H1 (cell line): ENCODE data around the gene RMND5A. TPM values are rescaled to one million over a fixed set of nuclear protein-coding genes. Genes with fewer than 3 reads are reported as not detected.

ENCODE experiments used
- CTCF ChIA-PET: fragments of 300-600 bp; sonication (Branson Sonifier 250); formaldehyde crosslinking; loops from one replicate; lab custom pipeline; 2021; ENCODE audit not compliant: partially characterized antibody; lab: Charles Lee
- POLR2A ChIA-PET: fragments of 300-600 bp; sonication (Branson Sonifier 250); formaldehyde crosslinking; loops from one replicate; lab custom pipeline; 2021; ENCODE audit warnings: inconsistent platforms; ENCODE audit not compliant: partially characterized antibody; lab: Charles Lee
- DNase-seq, 2 experiments: peaks; one replicate each; pipeline versions ENCODE4 v3.0.0 to v3.0.0-alpha.2; 2010 to 2022; ENCODE audit warnings: low spot score in 2 of 2, low read depth in 1 of 2, mixed read lengths in 1 of 2
- FAIRE-seq: peaks from 2 replicates; lab custom pipeline; 2011; peaks lifted over from hg19 to GRCh38; lab: Jason Lieb, UNC
- H2AFZ ChIP-seq: 2 replicates; pipeline ENCODE4 v1.8.1; 2012; ENCODE audit warnings: low read length, inconsistent platforms
- H2AK5ac ChIP-seq: 2 replicates; pipeline ENCODE4 v1.6.1; 2013; ENCODE audit warnings: low read depth, low read length
- H2BK120ac ChIP-seq: replicated peaks from 2 replicates; pipeline ENCODE3; 2013; ENCODE audit warnings: low read depth, low read length, inconsistent platforms
- H2BK12ac ChIP-seq: 2 replicates; pipeline ENCODE4 v1.6.1; 2013; ENCODE audit warnings: low read depth, low read length
- H2BK15ac ChIP-seq: 2 replicates; pipeline ENCODE4 v1.6.1; 2013; ENCODE audit warnings: low read length
- H2BK20ac ChIP-seq: 2 replicates; pipeline ENCODE4 v1.6.1; 2013; ENCODE audit warnings: low read length
- H2BK5ac ChIP-seq: 2 replicates; pipeline ENCODE4 v1.6.1; 2013; ENCODE audit warnings: low read depth, low read length
- H3K14ac ChIP-seq: 2 replicates; pipeline ENCODE4 v1.6.1; 2013; ENCODE audit warnings: inconsistent platforms; ENCODE audit not compliant: insufficient read length
- H3K18ac ChIP-seq: 2 replicates; pipeline ENCODE4 v1.6.1; 2013; ENCODE audit warnings: low read length; ENCODE audit errors: extremely low read depth
- H3K23ac ChIP-seq: 2 replicates; pipeline ENCODE4 v1.6.1; 2013; ENCODE audit warnings: inconsistent platforms; ENCODE audit not compliant: insufficient read length
- H3K23me2 ChIP-seq: 2 replicates; pipeline ENCODE4 v1.6.1; 2013; ENCODE audit warnings: low read depth, low read length
- H3K27ac ChIP-seq: 2 replicates; pipeline ENCODE4 v1.6.1; 2011; ENCODE audit warnings: low read depth, low read length, inconsistent platforms
- H3K27me3 ChIP-seq, 4 experiments: replicated peaks in 1 of 4; 1 replicate in 1 of 4; 2 replicates in 3 of 4; pipeline versions ENCODE4 v1.6.1 to v1.8.1; 2011 to 2013; ENCODE audit warnings: low read length in 3 of 4, mild to moderate bottlenecking in 3 of 4, inconsistent platforms in 2 of 4, mixed read lengths in 2 of 4, moderate library complexity in 1 of 4; ENCODE audit not compliant: control insufficient read depth in 3 of 4, insufficient read depth in 3 of 4; ENCODE audit errors: extremely low read depth in 1 of 4
- H3K36me3 ChIP-seq, 4 experiments: 2 replicates each; pipeline versions ENCODE4 v1.6.1 to v1.8.1; 2011 to 2013; ENCODE audit warnings: mild to moderate bottlenecking in 4 of 4, low read length in 3 of 4, moderate library complexity in 2 of 4, control low read depth in 1 of 4, inconsistent platforms in 1 of 4; ENCODE audit not compliant: insufficient read depth in 4 of 4, control insufficient read depth in 2 of 4
- H3K4ac ChIP-seq: replicated peaks from 2 replicates; pipeline ENCODE3; 2013; ENCODE audit warnings: low read length, low read depth, mixed read lengths, inconsistent platforms; ENCODE audit not compliant: insufficient read length
- H3K4me1 ChIP-seq, 4 experiments: replicated peaks in 1 of 4; 1 replicate in 1 of 4; 2 replicates in 3 of 4; pipeline versions ENCODE4 v1.6.1 to v1.8.1; 2011 to 2013; ENCODE audit warnings: low read length in 3 of 4, inconsistent platforms in 2 of 4, mixed read lengths in 1 of 4; ENCODE audit not compliant: insufficient read depth in 4 of 4, control insufficient read depth in 3 of 4
- H3K4me2 ChIP-seq, 2 experiments: 2 replicates each; pipeline versions ENCODE4 v1.6.1 to v1.8.1; 2011 to 2013; ENCODE audit warnings: low read depth in 2 of 2, low read length in 2 of 2, control low read depth in 1 of 2, inconsistent platforms in 1 of 2, mild to moderate bottlenecking in 1 of 2; ENCODE audit not compliant: insufficient read depth in 1 of 2
- H3K4me3 ChIP-seq, 4 experiments: fragments of 200-600, 300-600 bp in 1 of 4; sonication (generic), shearing (Covaris generic), sonication (Bioruptor Twin) in 1 of 4; 2 replicates each; pipeline versions ENCODE4 v1.5.1 to v1.8.1; 2011 to 2016; ENCODE audit warnings: low read length in 4 of 4, low read depth in 3 of 4, control low read depth in 2 of 4, inconsistent platforms in 2 of 4, mild to moderate bottlenecking in 2 of 4, mixed read lengths in 1 of 4, moderate library complexity in 1 of 4; ENCODE audit not compliant: insufficient read depth in 2 of 4; ENCODE audit errors: extremely low read depth in 1 of 4
- H3K56ac ChIP-seq: replicated peaks from 2 replicates; pipeline ENCODE3; 2013; ENCODE audit warnings: low read depth, mild to moderate bottlenecking, mixed read lengths, low read length, inconsistent platforms; ENCODE audit not compliant: insufficient read length
- H3K79me1 ChIP-seq: 2 replicates; pipeline ENCODE4 v1.6.1; 2013; ENCODE audit warnings: low read depth, low read length, control low read depth
- H3K79me2 ChIP-seq, 2 experiments: 2 replicates each; pipeline versions ENCODE4 v1.6.1 to v1.8.1; 2012 to 2013; ENCODE audit warnings: low read length in 2 of 2, mild to moderate bottlenecking in 2 of 2, inconsistent platforms in 1 of 2; ENCODE audit not compliant: insufficient read depth in 2 of 2, control insufficient read depth in 1 of 2
- H3K9ac ChIP-seq, 4 experiments: replicated peaks in 1 of 4; 1 replicate in 1 of 4; 2 replicates in 3 of 4; pipeline versions ENCODE4 v1.6.1 to v1.8.1; 2011 to 2013; ENCODE audit warnings: low read depth in 3 of 4, low read length in 3 of 4, control low read depth in 2 of 4, mild to moderate bottlenecking in 2 of 4, moderate library complexity in 2 of 4, inconsistent platforms in 1 of 4; ENCODE audit errors: extremely low read depth in 1 of 4
- H3K9me3 ChIP-seq, 2 experiments: 2 replicates each; pipeline versions ENCODE4 v1.6.1 to v1.8.1; 2012 to 2013; ENCODE audit warnings: mild to moderate bottlenecking in 2 of 2, moderate library complexity in 2 of 2, control low read depth in 1 of 2, inconsistent platforms in 1 of 2, low read depth in 1 of 2, low read length in 1 of 2, mixed read lengths in 1 of 2; ENCODE audit not compliant: insufficient read depth in 2 of 2
- H4K20me1 ChIP-seq, 2 experiments: replicated peaks in 1 of 2; 2 replicates each; pipeline versions ENCODE3 to v1.8.1; 2011 to 2013; ENCODE audit warnings: inconsistent platforms in 2 of 2, low read length in 2 of 2, mild to moderate bottlenecking in 1 of 2; ENCODE audit not compliant: insufficient read depth in 2 of 2, control insufficient read depth in 1 of 2
- H4K5ac ChIP-seq: 2 replicates; pipeline ENCODE4 v1.6.1; 2013; ENCODE audit warnings: low read length, low read depth, mixed read lengths, inconsistent platforms; ENCODE audit not compliant: insufficient read length
- H4K8ac ChIP-seq: 2 replicates; pipeline ENCODE4 v1.8.0; 2013; ENCODE audit warnings: mild to moderate bottlenecking, moderate library complexity, low read length, inconsistent platforms; ENCODE audit not compliant: insufficient read depth; ENCODE audit errors: extremely low read depth
- H4K91ac ChIP-seq: replicated peaks from 2 replicates; pipeline ENCODE3; 2013; ENCODE audit warnings: low read length, mixed read lengths, inconsistent platforms; ENCODE audit not compliant: insufficient read length
- CBX5 ChIP-seq: fragments of 300-800, 300-1000 bp; sonication (generic); IDR thresholded peaks from 2 replicates; pipeline ENCODE4 v1.7.1; 2016; ENCODE audit warnings: antibody characterized with exemption, low read length, low read depth
- EGR1 ChIP-seq: IDR thresholded peaks from 2 replicates; pipeline ENCODE4 v1.6.1; 2011; ENCODE audit warnings: low read depth, low read length, borderline replicate concordance
- EP300 ChIP-seq, 2 experiments: IDR thresholded peaks; 1 replicate in 1 of 2; 2 replicates in 1 of 2; pipeline ENCODE4 v1.6.1; 2011 to 2012; ENCODE audit warnings: low read depth in 2 of 2, low read length in 2 of 2, mild to moderate bottlenecking in 2 of 2, borderline replicate concordance in 1 of 2, inconsistent platforms in 1 of 2, moderate library complexity in 1 of 2
- PHF8 ChIP-seq: fragments of 200-600 bp; sonication (generic); conservative IDR thresholded peaks from 2 replicates; pipeline ENCODE4 v1.7.1; 2012; ENCODE audit warnings: low read depth, mild to moderate bottlenecking, inconsistent platforms, low read length, moderate library complexity
- SUZ12 ChIP-seq: fragments of 200-600 bp; sonication (generic); IDR thresholded peaks from 2 replicates; pipeline ENCODE4 v1.6.1; 2012; ENCODE audit warnings: mild to moderate bottlenecking, inconsistent platforms, low read length, moderate library complexity, mixed read lengths
- TBP ChIP-seq: IDR thresholded peaks from 2 replicates; pipeline ENCODE4 v1.6.1; 2011; ENCODE audit warnings: low read depth, low read length, improper control_type of control experiment
- whole genome bisulfite sequencing, 2 experiments: shearing (Covaris generic) in 1 of 2; methylation state at CpG; one replicate each; pipeline versions ENCODE4 v1.1.6 to v1.1.7; 2013 to 2015; ENCODE audit warnings: low lambda C conversion rate in 2 of 2, mixed read lengths in 2 of 2, inconsistent platforms in 1 of 2, low coverage in 1 of 2, missing lambda C conversion rate in 1 of 2; ENCODE audit not compliant: insufficient replicate concordance in 2 of 2, insufficient coverage in 1 of 2, insufficient read length in 1 of 2; ENCODE audit errors: extremely low coverage in 1 of 2, missing lambda C conversion rate in 1 of 2; 5-methylcytosine and 5-hydroxymethylcytosine counted together
- polyA plus RNA-seq, 7 experiments: library from polyadenylated mRNA; depleted of rRNA in 3 of 7; stranded (reverse) in 5 of 7; unstranded in 2 of 7; fragments of >200 nt in 5 of 7; fragments of 200-250 nt in 2 of 7; gene quantifications; 1 replicate in 5 of 7; 2 replicates in 1 of 7; 4 replicates in 1 of 7; pipeline versions ENCODE4 v1.2.1 to v1.2.3, GENCODE V29; 2011 to 2013; ENCODE audit warnings: missing spikeins in 2 of 7, mixed read lengths in 2 of 7
- total RNA-seq: library from RNA; stranded (reverse); fragmentation: NEBNext Ultra II Directional; extraction: Animal tissue kit (Norgen Biotek cat#: 25700); gene quantifications from 2 replicates; pipeline ENCODE4 v1.2.1, GENCODE V29; 2021

The RMND5A gene
- total and polyA plus RNA-seq, 2 of the 8 experiments (the other 6 are each of a cell fraction or from before 2014, with no cell fraction given) = 21.0 to 66.2 TPM

DNA sequence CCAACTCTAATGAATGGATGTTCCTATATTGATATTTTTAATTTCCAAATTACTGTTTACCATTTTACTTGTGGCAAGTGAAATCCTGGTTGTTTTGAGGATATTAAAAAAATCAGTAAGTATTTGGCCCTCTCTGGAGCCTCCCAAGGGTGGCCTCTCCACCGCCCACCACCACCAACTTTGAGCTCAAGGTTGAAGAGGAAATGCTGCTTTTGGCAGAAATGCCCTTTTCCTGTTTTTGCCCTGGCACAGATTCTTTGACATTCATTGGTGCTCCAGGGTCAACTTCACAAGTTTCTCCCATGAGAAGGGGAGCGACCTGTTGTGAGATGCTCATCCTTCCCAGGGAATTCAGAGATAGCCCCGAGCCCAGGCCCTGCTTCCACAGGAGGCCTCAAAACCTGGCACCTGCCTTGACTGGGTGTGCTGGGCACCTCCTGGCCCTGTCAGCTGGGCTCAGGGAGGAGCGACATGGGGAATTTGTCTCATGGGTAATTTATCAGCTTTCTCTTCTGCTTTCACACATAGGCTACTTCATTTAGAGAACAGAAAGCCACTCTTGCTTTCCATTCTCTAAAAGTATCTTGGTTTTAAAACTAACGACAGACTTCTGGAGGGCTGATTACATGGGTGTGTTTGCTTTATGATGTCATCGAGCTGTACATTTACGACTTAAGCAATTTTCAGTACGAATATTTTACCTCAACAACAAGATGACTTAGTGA, 63.7 kb downstream of the RMND5A start:
- CTCF ChIA-PET = interaction anchor here (0.9 kb wide), 1 partner anchor 24 kb away, joined by 3 read pairs; no protein-coding TSS in a partner anchor
- WGBS, 2 experiments = 96% methylated on average over 8 of the region's 8 CpGs; no CpG with 5 or more reads in 1 of the 2 experiments
- TF ChIP-seq SUZ12 = no peak
- TF ChIP-seq CBX5 = no peak
- no peak for TF ChIP-seq TBP
- TF ChIP-seq PHF8 = no peak
- no peak for TF ChIP-seq EP300 (IDR thresholded peaks at IDR 0.05; ENCODE audit: borderline replicate concordance in 1 of 2, low read depth in 2 of 2, low read length in 2 of 2)
- TF ChIP-seq EGR1 = no peak

More for the DNA sequence above, 63.7 kb downstream of the RMND5A start:
- 0 out of 7 replicates have a peak, but pooled peaks cover 0 to 1% (median 0%) of the 10 kb centered on the region in 4 experiments for H3K4me1 ChIP-seq
- no peak overlapping the region for H3K27ac ChIP-seq
- H3K27me3 ChIP-seq = peaks cover 6 to 17% (median 14%) of the 10 kb centered on the region in 4 experiments
- H2BK15ac ChIP-seq = no peak overlapping the region
- POLR2A ChIA-PET = no interaction called here
- no peak overlapping the region for H4K8ac ChIP-seq
- H3K9ac ChIP-seq = no peak overlapping the region
- H4K91ac ChIP-seq = no peak overlapping the region
- DNase-seq (no peak), FAIRE-seq (no peak)
- no peak overlapping the region for H2BK20ac ChIP-seq
- no peak overlapping the region for H4K5ac ChIP-seq
- H3K79me1 ChIP-seq = no peaks in the 10 kb centered on the region
- H3K56ac ChIP-seq = no peak overlapping the region
- no peak overlapping the region for H2BK120ac ChIP-seq
- peaks cover 0 to 4% of the 10 kb centered on the region in 2 experiments for H4K20me1 ChIP-seq
- H3K36me3 ChIP-seq = no peaks in the 10 kb centered on the region
- no peak overlapping the region for H2AK5ac ChIP-seq
- no peak overlapping the region for H2BK5ac ChIP-seq
- no peak overlapping the region for H3K18ac ChIP-seq
- H3K79me2 ChIP-seq = no peaks in the 10 kb centered on the region
- no peak overlapping the region for H3K23ac ChIP-seq
- H3K23me2 ChIP-seq = no peaks in the 10 kb centered on the region; the same call in 1 of the 2 replicates
- H3K4me2 ChIP-seq = no peak overlapping the region
- H2BK12ac ChIP-seq = no peak overlapping the region
- H3K4ac ChIP-seq = no peak overlapping the region
- no peaks in the 10 kb centered on the region for H3K9me3 ChIP-seq
- H3K4me3 ChIP-seq = no peak overlapping the region
- no peak overlapping the region for H3K14ac ChIP-seq
- H2AFZ ChIP-seq = no peak overlapping the region
